HepG2 (cell line): ENCODE measurements around the gene ZNF606. TPM values are rescaled to one million over a fixed set of nuclear protein-coding genes. Genes with fewer than 3 reads are reported as not detected.

ENCODE experiments used
- ATAC-seq: fragments of 200-7000 bp; cut with Tn5 transposase; 3 replicates; pipeline ENCODE4 v1.9.1; 2020; ENCODE audit warnings: mild to moderate bottlenecking, moderate library complexity
- BruUV-seq: library from RNA; stranded (reverse); fragments of 400-500 nt; replicated peaks from 2 replicates; lab custom pipeline; 2021; lab: Mats Ljungman, UMichigan
- CTCF ChIA-PET: fragments of 300-600 bp; formaldehyde crosslinking; extraction: SDS; loops from one replicate; lab custom pipeline; 2021; ENCODE audit warnings: low total read pairs, inconsistent platforms, low intra/inter-chr PET ratio; lab: Yijun Ruan, JAX
- POLR2A ChIA-PET: fragments of 350-600 bp; sonication (Branson Sonifier 250); formaldehyde crosslinking; loops from one replicate; lab custom pipeline; 2020; ENCODE audit warnings: antibody characterized with exemption, inconsistent platforms; lab: Yijun Ruan, JAX
- DNase-seq: peaks from one replicate; pipeline ENCODE4 v3.0.0-alpha.2; 2015; ENCODE audit warnings: low spot score
- FAIRE-seq: peaks from 3 replicates; lab custom pipeline; 2011; peaks lifted over from hg19 to GRCh38; lab: Jason Lieb, UNC
- H2AFZ ChIP-seq: one replicate; pipeline ENCODE4 v1.6.1; 2011; ENCODE audit warnings: low read length, inconsistent platforms
- H3K27ac ChIP-seq: fragments of 300-600 bp; 3 replicates; pipeline ENCODE4 v1.8.0; 2011; ENCODE audit warnings: mixed run types, mild to moderate bottlenecking, mixed read lengths, low read length, inconsistent platforms; ENCODE audit not compliant: insufficient read depth; ENCODE audit errors: extremely low read length
- H3K27me3 ChIP-seq, 2 experiments: fragments of 200-600 bp in 1 of 2; 2 replicates in 1 of 2; 3 replicates in 1 of 2; pipeline versions ENCODE4 v1.6.0 to v1.8.0; 2011; ENCODE audit warnings: low read length in 2 of 2, mild to moderate bottlenecking in 2 of 2, moderate library complexity in 2 of 2, inconsistent platforms in 1 of 2; ENCODE audit not compliant: insufficient read depth in 2 of 2, control insufficient read depth in 1 of 2
- H3K36me3 ChIP-seq, 2 experiments: fragments of 200-600 bp in 1 of 2; replicated peaks in 1 of 2; 2 replicates in 1 of 2; 3 replicates in 1 of 2; pipeline versions ENCODE4 v1.5.1 to v1.8.0; 2011; ENCODE audit warnings: low read length in 2 of 2, inconsistent platforms in 1 of 2; ENCODE audit not compliant: insufficient read depth in 2 of 2, control insufficient read depth in 1 of 2
- H3K4me1 ChIP-seq: 2 replicates; pipeline ENCODE4 v1.5.1; 2012; ENCODE audit warnings: low read length, inconsistent platforms; ENCODE audit not compliant: insufficient read depth
- H3K4me2 ChIP-seq: 2 replicates; pipeline ENCODE4 v1.6.0; 2011; ENCODE audit warnings: low read depth, low read length, inconsistent platforms
- H3K4me3 ChIP-seq, 3 experiments: fragments of 200-600 bp in 1 of 3; sonication (generic), shearing (Covaris generic) in 1 of 3; replicated peaks in 1 of 3; 2 replicates each; pipeline ENCODE4 v1.5.1; 2011 to 2016; ENCODE audit warnings: low read length in 3 of 3, inconsistent platforms in 2 of 3, low read depth in 2 of 3, mild to moderate bottlenecking in 2 of 3, control low read depth in 1 of 3, mixed read lengths in 1 of 3; ENCODE audit not compliant: insufficient read depth in 1 of 3
- H3K79me2 ChIP-seq: one replicate; pipeline ENCODE4 v1.6.1; 2011; ENCODE audit warnings: low read length, inconsistent platforms; ENCODE audit not compliant: insufficient read depth
- H3K9ac ChIP-seq: 2 replicates; pipeline ENCODE4 v1.6.0; 2011; ENCODE audit warnings: mild to moderate bottlenecking, low read depth, low read length, inconsistent platforms; ENCODE audit not compliant: insufficient read depth
- H3K9me3 ChIP-seq: 2 replicates; pipeline ENCODE4 v1.5.1; 2012; ENCODE audit warnings: mild to moderate bottlenecking, low read length
- H4K20me1 ChIP-seq: 2 replicates; pipeline ENCODE4 v1.6.0; 2011; ENCODE audit warnings: inconsistent platforms, mild to moderate bottlenecking, low read length, moderate library complexity; ENCODE audit not compliant: insufficient read depth
- AGO1 ChIP-seq: fragments of 200-400 bp; formaldehyde crosslinking; IDR thresholded peaks from 2 replicates; pipeline ENCODE4 v1.6.1; 2017; ENCODE audit warnings: mild to moderate bottlenecking, low read depth, low read length, moderate library complexity; ENCODE audit not compliant: poor library complexity, severe bottlenecking
- EEA1 ChIP-seq: sonication (generic); formaldehyde crosslinking; IDR thresholded peaks from 2 replicates; pipeline ENCODE4 v1.5.1; 2020; ENCODE audit warnings: mild to moderate bottlenecking, missing genetic modification reagents, borderline replicate concordance
- GFI1 ChIP-seq: sonication (generic); formaldehyde crosslinking; IDR thresholded peaks from 2 replicates; pipeline ENCODE4 v1.5.0; 2020; ENCODE audit warnings: missing genetic modification reagents, mild to moderate bottlenecking, borderline replicate concordance
- KDM4B ChIP-seq: sonication (generic); formaldehyde crosslinking; IDR thresholded peaks from 2 replicates; pipeline ENCODE4 v1.4.0; 2020; ENCODE audit warnings: missing genetic modification reagents
- MBNL3 ChIP-seq: fragments of 250-450 bp; sonication (Bioruptor Pico); conservative IDR thresholded peaks from 2 replicates; pipeline ENCODE4 v1.8.0; 2022; ENCODE audit warnings: mild to moderate bottlenecking, inconsistent platforms
- PRPF4 ChIP-seq: fragments of 200-400 bp; formaldehyde crosslinking; IDR thresholded peaks from 2 replicates; pipeline ENCODE4 v1.6.1; 2016; ENCODE audit warnings: low read length, low read depth; ENCODE audit not compliant: poor library complexity, severe bottlenecking
- RBM22 ChIP-seq: fragments of 200-400 bp; formaldehyde crosslinking; optimal IDR thresholded peaks from 2 replicates; pipeline ENCODE3; 2017; ENCODE audit warnings: mild to moderate bottlenecking, low read length, moderate library complexity
- RBM39 ChIP-seq: fragments of 200-400 bp; formaldehyde crosslinking; IDR thresholded peaks from one replicate; pipeline ENCODE4 v1.6.1; 2018; ENCODE audit warnings: antibody characterized with exemption, mild to moderate bottlenecking, low read depth, low read length; ENCODE audit not compliant: poor library complexity, severe bottlenecking
- SMAD9 ChIP-seq: sonication (generic); formaldehyde crosslinking; IDR thresholded peaks from 2 replicates; pipeline ENCODE4 v1.5.1; 2020; ENCODE audit warnings: mild to moderate bottlenecking, missing genetic modification reagents
- SMARCC2 ChIP-seq: fragments of 450-650 bp; IDR thresholded peaks from 2 replicates; pipeline ENCODE4 v1.6.1; 2017; ENCODE audit warnings: antibody characterized with exemption, mild to moderate bottlenecking
- SP4 ChIP-seq: sonication (generic); formaldehyde crosslinking; IDR thresholded peaks from 2 replicates; pipeline ENCODE4 v1.8.1; 2023; ENCODE audit warnings: mild to moderate bottlenecking, missing genetic modification reagents
- TCF12 ChIP-seq, 2 experiments: fragments of 450-650 bp in 1 of 2; sonication (generic) in 1 of 2; formaldehyde crosslinking in 1 of 2; IDR thresholded peaks; 2 replicates each; pipeline versions ENCODE4 v1.6.1 to v1.8.0; 2017 to 2022; ENCODE audit warnings: antibody characterized with exemption in 1 of 2, mild to moderate bottlenecking in 1 of 2, missing genetic modification reagents in 1 of 2, moderate library complexity in 1 of 2
- ZMYM4 ChIP-seq: sonication (generic); formaldehyde crosslinking; IDR thresholded peaks from 2 replicates; pipeline ENCODE4 v1.8.1; 2023; ENCODE audit warnings: mild to moderate bottlenecking, missing genetic modification reagents
- ZNF24 ChIP-seq: fragments of 450-650 bp; IDR thresholded peaks from 2 replicates; pipeline ENCODE4 v1.6.1; 2017; ENCODE audit warnings: antibody characterized with exemption, mild to moderate bottlenecking
- ZNF317 ChIP-seq: sonication (generic); formaldehyde crosslinking; IDR thresholded peaks from 2 replicates; pipeline ENCODE4 v1.5.0; 2020; ENCODE audit warnings: mild to moderate bottlenecking, missing genetic modification reagents
- ZNF468 ChIP-seq: sonication (generic); formaldehyde crosslinking; IDR thresholded peaks from 2 replicates; pipeline ENCODE4 v1.8.0; 2022; ENCODE audit warnings: mild to moderate bottlenecking, moderate library complexity, missing genetic modification reagents
- ZNF501 ChIP-seq: sonication (generic); formaldehyde crosslinking; IDR thresholded peaks from 2 replicates; pipeline ENCODE4 v1.5.1; 2020; ENCODE audit warnings: mild to moderate bottlenecking, moderate library complexity, missing genetic modification reagents
- ZNF83 ChIP-seq: sonication (generic); formaldehyde crosslinking; IDR thresholded peaks from 2 replicates; pipeline ENCODE4 v1.4.0; 2020; ENCODE audit warnings: missing genetic modification reagents, mild to moderate bottlenecking, borderline replicate concordance
- WGBS: methylation state at CpG from one replicate; pipeline ENCODE4 v1.1.6; 2017; ENCODE audit warnings: low lambda C conversion rate; 5-methylcytosine and 5-hydroxymethylcytosine counted together
- in situ Hi-C: cut with HindIII; loops from 2 replicates; pipeline ENCODE4 v1.10.0; 2017; ENCODE audit warnings: low pct_unique_long_range_greater_than_20kb; ENCODE audit not compliant: extremely low pct_ligation_motif_present
- intact Hi-C: fragments of 100-400 bp; cut with micrococcal nuclease; formaldehyde crosslinking; loops from one replicate; pipeline ENCODE4 v1.10.0; 2022; ENCODE audit not compliant: unreplicated experiment
- polyA plus RNA-seq, 8 experiments: library from polyadenylated mRNA; depleted of rRNA in 3 of 8; stranded (reverse) in 7 of 8; unstranded in 1 of 8; fragments of >200 nt; fragmentation: Illumina TruSeq in 4 of 8; extraction: Trizol in 4 of 8; gene quantifications; 2 replicates each; pipeline versions ENCODE4 v1.2.1 to v1.2.3, GENCODE V29; 2011 to 2016; ENCODE audit warnings: low read depth in 4 of 8, missing spikeins in 1 of 8, mixed read lengths in 1 of 8; ENCODE audit not compliant: insufficient read depth in 1 of 8
- total RNA-seq, 5 experiments: library from RNA; depleted of rRNA; stranded (reverse); fragments of >200 nt; fragmentation: Illumina TruSeq; extraction: Trizol; gene quantifications; 2 replicates each; pipeline ENCODE4 v1.2.3, GENCODE V29; 2016; ENCODE audit warnings: low read depth in 1 of 5
- TF ChIP-seq, protein P1 (sequence below): sonication (generic); formaldehyde crosslinking; IDR thresholded peaks from 2 replicates; pipeline ENCODE4 v1.4.0; 2020; ENCODE audit warnings: missing genetic modification reagents, mild to moderate bottlenecking, borderline replicate concordance
- TF ChIP-seq, protein P2 (sequence below): IDR thresholded peaks from 2 replicates; pipeline ENCODE4 v1.6.1; 2016; ENCODE audit warnings: low read depth

The ZNF606 gene
- total and polyA plus RNA-seq, 2 of the 13 experiments (the other 11 are each of a cell fraction or from before 2014, with no cell fraction given) = 4.2 to 14.8 TPM

DNA sequence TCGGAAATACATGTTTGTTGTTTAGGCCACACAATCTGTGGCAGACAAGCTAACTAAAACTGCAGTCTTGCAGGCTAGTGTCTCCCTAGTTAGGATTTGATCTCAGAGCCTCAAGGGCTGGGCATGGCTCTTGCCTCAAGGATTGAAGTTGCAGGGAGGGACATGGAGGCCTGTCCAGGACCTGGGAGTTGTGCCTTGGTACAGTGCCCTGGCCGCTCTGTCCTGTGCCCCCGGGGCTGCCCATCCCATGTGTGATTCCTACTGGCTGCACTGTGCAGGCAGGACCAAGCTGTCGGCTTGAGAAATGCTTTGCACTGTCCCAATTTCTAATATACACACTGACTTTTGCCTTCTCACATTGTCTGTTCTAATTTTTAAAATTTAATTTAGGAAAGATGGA, 47.6 kb downstream of the ZNF606 start:
- no peaks in the 10 kb centered on the region for H3K4me1 ChIP-seq
- TF ChIP-seq TCF12 (IDR thresholded peaks at IDR 0.05) (no peak), TCF12 (CRISPR knock-in tag; IDR thresholded peaks at IDR 0.05) (no peak), ZNF501 (CRISPR knock-in tag) (no peak), ZMYM4 (CRISPR knock-in tag) (no peak), ZNF83 (CRISPR knock-in tag) (no peak), GFI1 (no peak), RBM39 (no peak), ZNF468 (no peak), PRPF4 (no peak), KDM4B (CRISPR knock-in tag) (no peak), ZNF24 (no peak), AGO1 (no peak), MBNL3 (CRISPR knock-in tag) (no peak), EEA1 (no peak), RBM22 (no peak), SMAD9 (CRISPR knock-in tag) (no peak), SP4 (CRISPR knock-in tag) (no peak), SMARCC2 (no peak), ZNF317 (no peak)
- TF ChIP-seq, protein P1, sequence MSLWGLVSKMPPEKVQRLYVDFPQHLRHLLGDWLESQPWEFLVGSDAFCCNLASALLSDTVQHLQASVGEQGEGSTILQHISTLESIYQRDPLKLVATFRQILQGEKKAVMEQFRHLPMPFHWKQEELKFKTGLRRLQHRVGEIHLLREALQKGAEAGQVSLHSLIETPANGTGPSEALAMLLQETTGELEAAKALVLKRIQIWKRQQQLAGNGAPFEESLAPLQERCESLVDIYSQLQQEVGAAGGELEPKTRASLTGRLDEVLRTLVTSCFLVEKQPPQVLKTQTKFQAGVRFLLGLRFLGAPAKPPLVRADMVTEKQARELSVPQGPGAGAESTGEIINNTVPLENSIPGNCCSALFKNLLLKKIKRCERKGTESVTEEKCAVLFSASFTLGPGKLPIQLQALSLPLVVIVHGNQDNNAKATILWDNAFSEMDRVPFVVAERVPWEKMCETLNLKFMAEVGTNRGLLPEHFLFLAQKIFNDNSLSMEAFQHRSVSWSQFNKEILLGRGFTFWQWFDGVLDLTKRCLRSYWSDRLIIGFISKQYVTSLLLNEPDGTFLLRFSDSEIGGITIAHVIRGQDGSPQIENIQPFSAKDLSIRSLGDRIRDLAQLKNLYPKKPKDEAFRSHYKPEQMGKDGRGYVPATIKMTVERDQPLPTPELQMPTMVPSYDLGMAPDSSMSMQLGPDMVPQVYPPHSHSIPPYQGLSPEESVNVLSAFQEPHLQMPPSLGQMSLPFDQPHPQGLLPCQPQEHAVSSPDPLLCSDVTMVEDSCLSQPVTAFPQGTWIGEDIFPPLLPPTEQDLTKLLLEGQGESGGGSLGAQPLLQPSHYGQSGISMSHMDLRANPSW = no peak
- TF ChIP-seq, protein P2, sequence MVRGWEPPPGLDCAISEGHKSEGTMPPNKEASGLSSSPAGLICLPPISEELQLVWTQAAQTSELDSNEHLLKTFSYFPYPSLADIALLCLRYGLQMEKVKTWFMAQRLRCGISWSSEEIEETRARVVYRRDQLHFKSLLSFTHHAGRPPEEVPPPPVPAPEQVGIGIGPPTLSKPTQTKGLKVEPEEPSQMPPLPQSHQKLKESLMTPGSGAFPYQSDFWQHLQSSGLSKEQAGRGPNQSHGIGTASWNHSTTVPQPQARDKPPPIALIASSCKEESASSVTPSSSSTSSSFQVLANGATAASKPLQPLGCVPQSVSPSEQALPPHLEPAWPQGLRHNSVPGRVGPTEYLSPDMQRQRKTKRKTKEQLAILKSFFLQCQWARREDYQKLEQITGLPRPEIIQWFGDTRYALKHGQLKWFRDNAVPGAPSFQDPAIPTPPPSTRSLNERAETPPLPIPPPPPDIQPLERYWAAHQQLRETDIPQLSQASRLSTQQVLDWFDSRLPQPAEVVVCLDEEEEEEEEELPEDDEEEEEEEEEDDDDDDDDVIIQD = no peak
- TF ChIP-seq, all 625 proteins: peak for 0
- intact Hi-C loops = no loop called here
- Histone ChIP-seq H2AFZ (no peak overlapping the region), H3K36me3 (no peaks in the 10 kb centered on the region), H3K27me3 (no peaks in the 10 kb centered on the region), H3K4me2 (no peak overlapping the region), H3K9ac (no peak overlapping the region), H3K9me3 (peaks cover 62% of the 10 kb centered on the region), H3K4me3 (no peak overlapping the region; a peak in 1 of 6 replicates), H3K27ac (no peak overlapping the region), H3K79me2 (no peaks in the 10 kb centered on the region), H4K20me1 (no peaks in the 10 kb centered on the region)
- no peak for FAIRE-seq
- in situ Hi-C loops = no loop called here
- ATAC-seq = no peak
- BruUV-seq = no TSS peak
- ChIA-PET CTCF (no interaction called here), POLR2A (no interaction called here)
- 12% methylated on average over 3 of the region's 4 CpGs for WGBS
- DNase-seq = no peak
